ENCODE data around the gene SLC38A9.

Gene SLC38A9

GRCh38 chr5:55679556-55679955 is 32.6 kb downstream of the SLC38A9 start:
- Histone ChIP-seq H3K36me3 (ENCODE audit: insufficient read depth, low read depth, low read length) (no peaks in the 10 kb centered on the region), H3K9ac (ENCODE audit: low read depth, low read length) (no peak overlapping the region), H3K27ac (ENCODE audit: low read length) (no peak overlapping the region), H3K9me3 (ENCODE audit: insufficient read depth, low read depth, low read length) (no peaks in the 10 kb centered on the region), H3K4me1 (ENCODE audit: insufficient read depth, low read length) (no peaks in the 10 kb centered on the region), H3K4me3 (ENCODE audit: low read length) (no peak overlapping the region), H3K27me3 (ENCODE audit: insufficient read depth, low read length) (no peaks in the 10 kb centered on the region)

GRCh38 chr5:55675119-55675518 is 37.0 kb downstream of the SLC38A9 start:
- Histone ChIP-seq H3K4me3 (ENCODE audit: low read length) (no peak overlapping the region), H3K9ac (ENCODE audit: low read depth, low read length) (no peak overlapping the region), H3K36me3 (ENCODE audit: insufficient read depth, low read depth, low read length) (no peaks in the 10 kb centered on the region), H3K4me1 (ENCODE audit: insufficient read depth, low read length) (no peaks in the 10 kb centered on the region), H3K27me3 (ENCODE audit: insufficient read depth, low read length) (no peaks in the 10 kb centered on the region), H3K9me3 (ENCODE audit: insufficient read depth, low read depth, low read length) (no peaks in the 10 kb centered on the region), H3K27ac (ENCODE audit: low read length) (no peak overlapping the region)

- no peak overlapping the region for H3K9ac ChIP-seq (ENCODE audit: low read depth, low read length)
- H3K27me3 ChIP-seq (ENCODE audit: insufficient read depth, low read length) = no peaks in the 10 kb centered on the region
- no peaks in the 10 kb centered on the region for H3K4me1 ChIP-seq (ENCODE audit: insufficient read depth, low read length)
- H3K9me3 ChIP-seq (ENCODE audit: insufficient read depth, low read depth, low read length) = no peaks in the 10 kb centered on the region
- H3K27ac ChIP-seq (ENCODE audit: low read length) = no peak overlapping the region
- no peaks in the 10 kb centered on the region for H3K36me3 ChIP-seq (ENCODE audit: insufficient read depth, low read depth, low read length)
- no peak overlapping the region for H3K4me3 ChIP-seq (ENCODE audit: low read length)
Observed at GRCh38 chr5:55674340-55674739, 37.8 kb downstream of the SLC38A9 start.

DNA sequence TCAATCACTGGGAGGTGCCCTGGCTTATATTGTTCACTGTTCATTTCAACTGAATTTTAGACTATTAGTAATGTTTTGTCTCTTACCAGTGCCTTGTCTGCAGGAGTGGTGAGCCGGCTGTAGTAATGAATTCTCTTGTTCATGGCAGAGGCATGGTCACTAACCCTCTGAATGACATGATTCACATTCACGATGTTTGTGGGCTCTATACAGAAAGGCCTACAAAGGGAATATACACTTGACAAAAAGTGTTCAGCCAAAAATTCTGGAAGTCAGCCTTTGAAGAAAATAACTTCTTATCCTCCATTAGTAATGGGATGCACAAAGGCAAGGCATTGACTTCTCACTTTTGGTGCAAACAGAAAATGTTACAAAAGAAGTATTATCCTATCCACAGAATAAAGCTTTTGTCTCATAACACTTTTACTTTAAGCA is 39.6 kb downstream of the SLC38A9 start:
- Histone ChIP-seq H3K36me3 (ENCODE audit: insufficient read depth, low read depth, low read length) (peaks cover 3% of the 10 kb centered on the region; the same call in 1 of the 2 replicates), H3K9ac (ENCODE audit: low read depth, low read length) (no peak overlapping the region), H3K4me1 (ENCODE audit: insufficient read depth, low read length) (no peaks in the 10 kb centered on the region), H3K4me3 (ENCODE audit: low read length) (no peak overlapping the region), H3K27me3 (ENCODE audit: insufficient read depth, low read length) (no peaks in the 10 kb centered on the region), H3K9me3 (ENCODE audit: insufficient read depth, low read depth, low read length) (no peaks in the 10 kb centered on the region), H3K27ac (ENCODE audit: low read length) (no peak overlapping the region)

DNA sequence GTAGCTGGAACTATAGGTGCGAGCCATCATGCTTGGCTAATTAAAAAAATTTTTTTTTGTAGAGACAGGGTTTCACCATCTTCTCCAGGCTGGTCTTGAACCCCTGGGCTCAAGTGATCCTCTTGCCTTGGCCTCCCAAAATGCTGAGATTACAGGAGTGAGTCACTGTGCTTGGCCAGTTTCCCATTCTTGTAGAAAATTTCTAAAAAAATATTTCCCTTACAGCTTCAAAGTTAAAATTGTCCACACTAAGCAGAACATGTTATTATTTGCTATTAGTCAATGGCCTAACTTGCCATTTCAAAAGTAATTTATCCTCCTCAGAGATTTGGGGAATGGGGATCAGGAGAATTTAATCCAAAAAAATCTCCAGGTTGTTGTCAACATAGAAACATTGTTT is 40.1 kb downstream of the SLC38A9 start:
- H3K27ac ChIP-seq (ENCODE audit: low read length) = no peak overlapping the region
- no peaks in the 10 kb centered on the region for H3K4me1 ChIP-seq (ENCODE audit: insufficient read depth, low read length)

DNA sequence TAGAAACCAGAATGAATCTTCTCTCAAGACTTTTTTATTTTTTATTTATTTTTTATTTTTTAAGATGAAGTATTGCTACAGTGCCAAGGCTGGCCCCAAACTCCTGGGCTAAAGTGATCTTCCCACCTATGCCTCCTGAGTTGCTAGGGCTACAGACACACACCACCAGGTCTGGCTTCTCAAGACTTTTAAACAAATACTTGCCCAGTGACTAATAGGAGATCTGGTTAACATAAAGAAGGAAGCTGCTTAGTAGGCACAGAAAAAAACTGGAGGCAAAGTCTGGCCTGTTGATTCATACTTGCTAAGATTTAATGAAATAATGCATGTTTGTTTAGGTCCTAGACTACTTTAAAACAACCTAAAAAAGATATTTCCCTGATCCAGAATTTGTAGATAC is 43.8 kb downstream of the SLC38A9 start:
- Histone ChIP-seq H3K36me3 (ENCODE audit: insufficient read depth, low read depth, low read length) (peaks cover 16% of the 10 kb centered on the region), H3K27ac (ENCODE audit: low read length) (no peak overlapping the region), H3K4me1 (ENCODE audit: insufficient read depth, low read length) (no peaks in the 10 kb centered on the region), H3K27me3 (ENCODE audit: insufficient read depth, low read length) (no peaks in the 10 kb centered on the region), H3K9ac (ENCODE audit: low read depth, low read length) (no peak overlapping the region), H3K9me3 (ENCODE audit: insufficient read depth, low read depth, low read length) (no peaks in the 10 kb centered on the region), H3K4me3 (ENCODE audit: low read length) (no peak overlapping the region)

More for the DNA sequence above, 40.1 kb downstream of the SLC38A9 start:
- H3K36me3 ChIP-seq (ENCODE audit: insufficient read depth, low read depth, low read length) = peaks cover 8% of the 10 kb centered on the region; the same call in 1 of the 2 replicates
- H3K4me3 ChIP-seq (ENCODE audit: low read length) = no peak overlapping the region
- H3K27me3 ChIP-seq (ENCODE audit: insufficient read depth, low read length) = no peaks in the 10 kb centered on the region
- H3K9me3 ChIP-seq (ENCODE audit: insufficient read depth, low read depth, low read length) = no peaks in the 10 kb centered on the region
- H3K9ac ChIP-seq (ENCODE audit: low read depth, low read length) = no peak overlapping the region

- Histone ChIP-seq H3K9ac (ENCODE audit: low read depth, low read length) (no peak overlapping the region), H3K27ac (ENCODE audit: low read length) (no peak overlapping the region), H3K4me1 (ENCODE audit: insufficient read depth, low read length) (no peaks in the 10 kb centered on the region), H3K9me3 (ENCODE audit: insufficient read depth, low read depth, low read length) (no peaks in the 10 kb centered on the region), H3K4me3 (ENCODE audit: low read length) (no peak overlapping the region), H3K36me3 (ENCODE audit: insufficient read depth, low read depth, low read length) (peaks cover 18% of the 10 kb centered on the region), H3K27me3 (ENCODE audit: insufficient read depth, low read length) (no peaks in the 10 kb centered on the region)
Observed at GRCh38 chr5:55667938-55668337, 44.2 kb downstream of the SLC38A9 start.

DNA sequence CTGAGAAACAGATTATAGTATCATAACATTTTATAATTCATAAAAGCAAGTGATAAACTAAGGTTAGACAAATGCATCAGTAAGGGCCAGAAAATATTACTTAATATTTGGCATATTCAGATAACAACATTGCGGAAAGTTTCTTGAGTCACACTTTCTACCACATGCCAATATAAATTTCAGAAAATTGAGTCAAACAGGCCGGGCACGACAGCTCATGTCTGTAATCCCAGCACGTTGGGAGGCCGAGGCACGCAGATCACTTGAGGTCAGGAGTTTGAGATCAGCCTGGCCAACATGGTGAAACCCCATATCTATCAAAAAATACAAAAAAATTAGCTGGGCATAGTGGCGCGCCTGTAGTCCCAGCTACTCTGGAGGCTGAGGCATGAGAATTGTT is 47.1 kb downstream of the SLC38A9 start:
- no peak overlapping the region for H3K9ac ChIP-seq (ENCODE audit: low read depth, low read length)
- H3K4me3 ChIP-seq (ENCODE audit: low read length) = no peak overlapping the region
- H3K9me3 ChIP-seq (ENCODE audit: insufficient read depth, low read depth, low read length) = no peaks in the 10 kb centered on the region
- peaks cover 29% of the 10 kb centered on the region for H3K36me3 ChIP-seq (ENCODE audit: insufficient read depth, low read depth, low read length)
- no peaks in the 10 kb centered on the region for H3K27me3 ChIP-seq (ENCODE audit: insufficient read depth, low read length)
- no peak overlapping the region for H3K27ac ChIP-seq (ENCODE audit: low read length)
- H3K4me1 ChIP-seq (ENCODE audit: insufficient read depth, low read length) = peaks cover 6% of the 10 kb centered on the region

DNA sequence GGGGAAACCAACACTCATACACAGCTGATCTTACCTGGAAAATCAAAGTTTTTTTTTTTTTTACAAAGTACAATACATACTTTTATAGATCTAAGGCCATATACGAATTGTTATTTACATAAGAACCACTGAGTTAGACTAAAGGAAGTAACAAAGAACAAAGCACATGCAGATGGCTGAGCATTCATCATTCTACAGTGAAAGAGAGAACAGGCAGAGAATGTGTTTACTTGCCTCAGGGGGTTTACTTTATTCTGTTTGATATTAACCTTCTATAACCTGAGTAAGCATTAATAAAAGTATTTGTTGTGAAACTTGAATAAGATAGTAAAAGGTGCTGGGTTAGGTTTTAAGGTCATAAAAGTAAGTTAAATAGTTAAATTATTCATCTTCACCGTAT is 54.7 kb downstream of the SLC38A9 start:
- Histone ChIP-seq H3K27ac (ENCODE audit: low read length) (no peak overlapping the region), H3K9me3 (ENCODE audit: insufficient read depth, low read depth, low read length) (no peaks in the 10 kb centered on the region), H3K36me3 (ENCODE audit: insufficient read depth, low read depth, low read length) (peaks cover 29% of the 10 kb centered on the region), H3K4me3 (ENCODE audit: low read length) (no peak overlapping the region), H3K27me3 (ENCODE audit: insufficient read depth, low read length) (no peaks in the 10 kb centered on the region), H3K4me1 (ENCODE audit: insufficient read depth, low read length) (peaks cover 13% of the 10 kb centered on the region), H3K9ac (ENCODE audit: low read depth, low read length) (no peak overlapping the region)

GRCh38 chr5:55650386-55650785 is 61.7 kb downstream of the SLC38A9 start:
- H3K9ac ChIP-seq (ENCODE audit: low read depth, low read length) = no peak overlapping the region
- no peaks in the 10 kb centered on the region for H3K27me3 ChIP-seq (ENCODE audit: insufficient read depth, low read length)
- no peaks in the 10 kb centered on the region for H3K9me3 ChIP-seq (ENCODE audit: insufficient read depth, low read depth, low read length)
- H3K4me1 ChIP-seq (ENCODE audit: insufficient read depth, low read length) = no peaks in the 10 kb centered on the region
- no peak overlapping the region for H3K27ac ChIP-seq (ENCODE audit: low read length)
- H3K36me3 ChIP-seq (ENCODE audit: insufficient read depth, low read depth, low read length) = peaks cover 58% of the 10 kb centered on the region
- no peak overlapping the region for H3K4me3 ChIP-seq (ENCODE audit: low read length)

DNA sequence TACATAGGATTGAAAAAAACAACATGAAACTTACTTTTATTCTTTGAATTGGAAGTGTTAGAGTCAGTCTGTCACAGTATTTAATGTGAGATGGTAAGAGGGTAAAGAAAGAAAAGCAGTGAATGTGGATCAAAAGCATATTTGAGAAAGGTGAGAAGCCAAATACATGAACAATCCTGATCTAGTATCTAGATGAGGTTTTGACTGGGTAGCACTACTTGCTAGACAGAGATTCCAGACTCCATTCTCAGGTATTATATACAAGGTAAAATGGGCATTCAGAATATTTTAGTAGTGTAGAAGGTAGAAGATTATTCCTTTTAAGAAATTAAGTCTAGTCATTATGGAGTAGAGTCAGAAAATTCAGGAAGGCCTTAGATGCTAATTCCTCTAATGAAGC is 62.2 kb downstream of the SLC38A9 start:
- Histone ChIP-seq H3K36me3 (ENCODE audit: insufficient read depth, low read depth, low read length) (peaks cover 57% of the 10 kb centered on the region), H3K27ac (ENCODE audit: low read length) (no peak overlapping the region), H3K9ac (ENCODE audit: low read depth, low read length) (no peak overlapping the region), H3K4me3 (ENCODE audit: low read length) (no peak overlapping the region), H3K4me1 (ENCODE audit: insufficient read depth, low read length) (no peaks in the 10 kb centered on the region), H3K27me3 (ENCODE audit: insufficient read depth, low read length) (no peaks in the 10 kb centered on the region), H3K9me3 (ENCODE audit: insufficient read depth, low read depth, low read length) (no peaks in the 10 kb centered on the region)

DNA sequence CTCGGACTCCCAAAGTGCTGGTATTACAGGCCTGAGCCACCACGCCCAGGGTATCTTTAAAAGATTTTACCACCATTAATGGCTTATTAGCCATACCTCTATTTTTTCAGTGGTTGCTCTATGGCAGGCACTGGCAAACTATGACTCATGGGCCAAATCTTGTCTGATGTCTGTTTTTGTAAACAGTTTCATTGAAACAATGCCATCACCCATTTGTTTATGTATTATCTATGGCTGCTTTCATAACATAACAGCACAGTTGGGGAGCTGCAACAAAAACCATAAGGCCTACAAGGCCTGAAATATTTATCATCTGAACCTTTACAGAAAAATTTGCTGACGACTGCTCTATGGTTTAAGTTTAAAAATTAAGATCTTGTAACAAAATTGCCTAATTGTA is 66.8 kb downstream of the SLC38A9 start:
- Histone ChIP-seq H3K4me1 (ENCODE audit: insufficient read depth, low read length) (no peaks in the 10 kb centered on the region), H3K9me3 (ENCODE audit: insufficient read depth, low read depth, low read length) (no peaks in the 10 kb centered on the region), H3K9ac (ENCODE audit: low read depth, low read length) (no peak overlapping the region), H3K4me3 (ENCODE audit: low read length) (no peak overlapping the region), H3K36me3 (ENCODE audit: insufficient read depth, low read depth, low read length) (peaks cover 31% of the 10 kb centered on the region), H3K27me3 (ENCODE audit: insufficient read depth, low read length) (no peaks in the 10 kb centered on the region), H3K27ac (ENCODE audit: low read length) (no peak overlapping the region)

DNA sequence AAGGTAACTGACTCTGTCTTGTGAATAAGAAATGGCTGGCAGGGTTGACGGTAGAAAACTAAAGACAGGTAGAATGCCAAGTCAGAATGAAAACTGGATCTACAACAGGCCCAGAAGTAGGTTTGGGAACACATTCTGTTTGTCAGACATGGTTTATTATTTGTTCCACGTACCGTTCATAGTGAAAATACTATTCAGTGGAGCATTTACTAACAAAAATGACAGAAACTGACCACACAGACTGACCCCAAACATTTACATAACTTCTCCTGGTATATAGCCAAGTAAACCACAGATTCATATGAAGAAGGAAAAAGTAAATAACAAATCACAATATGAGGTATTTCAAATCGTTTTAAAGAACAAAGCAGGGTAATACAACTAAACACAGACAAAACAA is 73.7 kb downstream of the SLC38A9 start:
- H3K4me1 ChIP-seq (ENCODE audit: insufficient read depth, low read length) = peaks cover 6% of the 10 kb centered on the region
- no peak overlapping the region for H3K4me3 ChIP-seq (ENCODE audit: low read length)
- H3K9me3 ChIP-seq (ENCODE audit: insufficient read depth, low read depth, low read length) = no peaks in the 10 kb centered on the region
- H3K27me3 ChIP-seq (ENCODE audit: insufficient read depth, low read length) = no peaks in the 10 kb centered on the region
- H3K36me3 ChIP-seq (ENCODE audit: insufficient read depth, low read depth, low read length) = peaks cover 11% of the 10 kb centered on the region; the same call in 1 of the 2 replicates
- no peak overlapping the region for H3K27ac ChIP-seq (ENCODE audit: low read length)
- H3K9ac ChIP-seq (ENCODE audit: low read depth, low read length) = no peak overlapping the region

All from iPS-20b (cell line).